NCI-H2171 treated with DMSO at 0.1 percent for 48 hours (cell line): ENCODE data around the gene B3GALT4.
"Not testable (repeated sequence)": the region's sequence is repeated elsewhere in the genome, so short reads cannot be mapped to it uniquely, and the experiment has no call there.

Source experiments
- DNase-seq: peaks from one replicate; lab custom pipeline; 2025; lab: John Stamatoyannopoulos, UW

The B3GALT4 gene

GRCh38 chr6:33276864-33277662 is at the start of gene B3GALT4:
Gene B3GALT4 (plus strand): TSS chr6:33277123. CDS start chr6:33277420, 297 bp downstream.
- no peak for DNase-seq

GRCh38 chr6:33235221-33235634 is 41.7 kb upstream of the B3GALT4 start:
- DNase-seq, result peak; percentile 95

- DNase-seq, result no peak
These were observed 40.6 kb upstream of the B3GALT4 start for GRCh38 chr6:33236328-33236727.

GRCh38 chr6:33236852-33237251 is 40.1 kb upstream of the B3GALT4 start:
- no peak for DNase-seq

- DNase-seq, result no peak
These were observed 39.2 kb upstream of the B3GALT4 start for GRCh38 chr6:33237741-33238140.

- DNase-seq, result no peak
These were observed 35.0 kb upstream of the B3GALT4 start for GRCh38 chr6:33241968-33242367.

GRCh38 chr6:33243476-33243875 is 33.4 kb upstream of the B3GALT4 start:
- DNase-seq, result no peak

- peak; percentile 87 for DNase-seq
These were observed 28.8 kb upstream of the B3GALT4 start for GRCh38 chr6:33247977-33248642.

GRCh38 chr6:33248643-33248931 is 28.3 kb upstream of the B3GALT4 start:
- DNase-seq, result peak; percentile 71

GRCh38 chr6:33248932-33249731 is 27.8 kb upstream of the B3GALT4 start:
- peak; percentile 99 for DNase-seq

- no peak for DNase-seq
These were observed 26.9 kb upstream of the B3GALT4 start for GRCh38 chr6:33249732-33250630.

- no peak for DNase-seq
These were observed 26.2 kb upstream of the B3GALT4 start for GRCh38 chr6:33250731-33251130.

GRCh38 chr6:33251395-33252012 is 25.4 kb upstream of the B3GALT4 start:
- no peak for DNase-seq

- DNase-seq, result no peak
These were observed 24.2 kb upstream of the B3GALT4 start for GRCh38 chr6:33252759-33253158.

- DNase-seq, result no peak
These were observed 22.3 kb upstream of the B3GALT4 start for GRCh38 chr6:33254591-33254990.

- no peak for DNase-seq
These were observed 17.9 kb upstream of the B3GALT4 start for GRCh38 chr6:33259032-33259431.

- not testable (repeated sequence) for DNase-seq
These were observed 14.4 kb upstream of the B3GALT4 start for GRCh38 chr6:33262490-33262889.

- DNase-seq, result no peak
These were observed 12.9 kb upstream of the B3GALT4 start for GRCh38 chr6:33264015-33264414.

GRCh38 chr6:33271117-33271467 is 5.8 kb upstream of the B3GALT4 start:
- DNase-seq, result peak; percentile 84

- DNase-seq, result peak; percentile 99
These were observed 5.3 kb upstream of the B3GALT4 start, which contains the start of the genes RPS18 and VPS52 for GRCh38 chr6:33271468-33272274. Gene RPS18 (plus strand): TSS chr6:33272075. CDS start chr6:33272120, 45 bp downstream. Gene VPS52 (minus strand): TSS chr6:33271876. CDS start chr6:33271675, 201 bp downstream.
